Measurements from ENCODE around the gene AFTPH. TPM values are rescaled to one million over a fixed set of nuclear protein-coding genes. Genes with fewer than 3 reads are reported as not detected.
A peak's percentile ranks its signal among the peaks of the same experiment; 100 is the strongest.

AFTPH gene
- total RNA-seq, 1 donor from 2014 or later, result 16.0 TPM

DNA sequence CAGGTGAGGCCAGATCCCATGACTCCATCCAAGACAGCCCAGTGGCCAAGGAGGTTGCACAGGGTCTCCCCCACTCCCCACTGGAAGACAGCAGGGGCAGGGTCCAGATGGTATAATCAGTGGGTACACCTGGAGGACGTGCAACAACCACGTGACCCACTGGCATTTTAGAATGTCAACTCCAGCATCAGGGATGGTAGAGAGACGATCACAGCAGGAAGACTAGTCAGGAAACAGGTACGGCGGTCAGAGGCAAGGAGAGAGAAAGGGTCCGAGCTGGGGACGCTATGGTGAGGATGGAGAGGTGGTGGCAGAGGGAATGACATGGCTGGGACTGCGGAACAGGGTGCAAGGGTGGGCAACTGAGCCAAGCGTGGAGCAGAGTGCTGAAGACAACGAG lies 106.6 kb downstream of the AFTPH start:
- Mint-ChIP-seq H3K4me1 (ENCODE audit: low read depth, unreplicated experiment) (peaks cover 2% of the 10 kb centered on the region), H3K27me3 (ENCODE audit: low read depth, unreplicated experiment) (no peaks in the 10 kb centered on the region), H3K9me3 (ENCODE audit: unreplicated experiment) (no peaks in the 10 kb centered on the region), H3K4me3 (ENCODE audit: unreplicated experiment) (peak overlapping the region; percentile 2), H3K36me3 (ENCODE audit: low read depth, unreplicated experiment) (peaks cover 21% of the 10 kb centered on the region), H3K27ac (ENCODE audit: unreplicated experiment) (no peak overlapping the region)
- Histone ChIP-seq H3K4me1 (ENCODE audit: insufficient read depth, low read length) (no peaks in the 10 kb centered on the region), H3K4me3 (ENCODE audit: insufficient read depth, low read depth, low read length) (no peak overlapping the region), H2AFZ (ENCODE audit: low read depth, low read length) (no peak overlapping the region), H4K20me1 (ENCODE audit: insufficient read depth, low read length) (peaks cover 59% of the 10 kb centered on the region), H3K27ac (ENCODE audit: low read depth, low read length) (no peak overlapping the region), H3K9me3 (ENCODE audit: insufficient read depth, low read depth, low read length) (no peaks in the 10 kb centered on the region), H3K36me3 (ENCODE audit: insufficient read depth, low read length) (peaks cover 26% of the 10 kb centered on the region), H3K79me2 (ENCODE audit: insufficient read depth, low read length) (peaks cover 24% of the 10 kb centered on the region), H3K9ac (ENCODE audit: low read length) (no peak overlapping the region), H3K27me3 (ENCODE audit: insufficient read depth, low read length) (no peaks in the 10 kb centered on the region), H3K4me2 (ENCODE audit: low read length) (no peak overlapping the region)
- DNase-seq (ENCODE audit: low read depth) (no peak), FAIRE-seq (no peak)
- TF ChIP-seq, protein P1, sequence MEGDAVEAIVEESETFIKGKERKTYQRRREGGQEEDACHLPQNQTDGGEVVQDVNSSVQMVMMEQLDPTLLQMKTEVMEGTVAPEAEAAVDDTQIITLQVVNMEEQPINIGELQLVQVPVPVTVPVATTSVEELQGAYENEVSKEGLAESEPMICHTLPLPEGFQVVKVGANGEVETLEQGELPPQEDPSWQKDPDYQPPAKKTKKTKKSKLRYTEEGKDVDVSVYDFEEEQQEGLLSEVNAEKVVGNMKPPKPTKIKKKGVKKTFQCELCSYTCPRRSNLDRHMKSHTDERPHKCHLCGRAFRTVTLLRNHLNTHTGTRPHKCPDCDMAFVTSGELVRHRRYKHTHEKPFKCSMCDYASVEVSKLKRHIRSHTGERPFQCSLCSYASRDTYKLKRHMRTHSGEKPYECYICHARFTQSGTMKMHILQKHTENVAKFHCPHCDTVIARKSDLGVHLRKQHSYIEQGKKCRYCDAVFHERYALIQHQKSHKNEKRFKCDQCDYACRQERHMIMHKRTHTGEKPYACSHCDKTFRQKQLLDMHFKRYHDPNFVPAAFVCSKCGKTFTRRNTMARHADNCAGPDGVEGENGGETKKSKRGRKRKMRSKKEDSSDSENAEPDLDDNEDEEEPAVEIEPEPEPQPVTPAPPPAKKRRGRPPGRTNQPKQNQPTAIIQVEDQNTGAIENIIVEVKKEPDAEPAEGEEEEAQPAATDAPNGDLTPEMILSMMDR (IDR thresholded peaks at IDR 0.05; ENCODE audit: insufficient read depth, low read depth, low read length), result no peak
- TF ChIP-seq EZH2 (IDR thresholded peaks at IDR 0.05; ENCODE audit: insufficient read depth, low read length), result no peak

DNA sequence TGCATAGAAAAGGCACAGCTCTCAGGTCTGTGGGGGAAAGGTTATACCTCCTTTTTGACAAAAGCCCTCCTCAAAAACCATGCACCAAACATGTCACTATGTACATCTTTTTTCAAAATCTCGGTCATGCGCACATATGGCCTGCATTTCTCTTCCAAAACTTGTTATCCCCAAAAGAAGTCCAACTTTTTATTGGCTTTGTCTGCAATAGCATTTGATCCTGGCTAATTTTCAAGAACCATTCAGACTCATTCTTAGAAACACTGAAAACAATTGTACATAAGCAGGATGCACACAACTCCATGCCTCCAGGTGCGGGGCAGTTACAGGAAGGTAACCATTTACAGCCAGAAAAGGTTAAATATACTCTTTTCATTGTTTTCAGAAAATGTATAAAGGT lies 107.6 kb downstream of the AFTPH start:
- peaks cover 4% of the 10 kb centered on the region for H3K4me1 Mint-ChIP-seq (ENCODE audit: low read depth, unreplicated experiment)

More for the DNA sequence above, 107.6 kb downstream of the AFTPH start:
- no peaks in the 10 kb centered on the region for H3K9me3 ChIP-seq (ENCODE audit: insufficient read depth, low read depth, low read length)
- no peaks in the 10 kb centered on the region for H3K4me1 ChIP-seq (ENCODE audit: insufficient read depth, low read length)
- no peak overlapping the region for H3K27ac ChIP-seq (ENCODE audit: low read depth, low read length)
- peaks cover 24% of the 10 kb centered on the region for H3K36me3 Mint-ChIP-seq (ENCODE audit: low read depth, unreplicated experiment)
- no peak overlapping the region for H3K4me3 Mint-ChIP-seq (ENCODE audit: unreplicated experiment)
- peaks cover 30% of the 10 kb centered on the region for H3K36me3 ChIP-seq (ENCODE audit: insufficient read depth, low read length)
- no peak for FAIRE-seq
- no peak overlapping the region for H2AFZ ChIP-seq (ENCODE audit: low read depth, low read length)
- no peak overlapping the region for H3K4me3 ChIP-seq (ENCODE audit: insufficient read depth, low read depth, low read length)
- no peaks in the 10 kb centered on the region for H3K27me3 ChIP-seq (ENCODE audit: insufficient read depth, low read length)
- no peaks in the 10 kb centered on the region for H3K9me3 Mint-ChIP-seq (ENCODE audit: unreplicated experiment)
- H3K4me2 ChIP-seq (ENCODE audit: low read length), result no peak overlapping the region
- no peaks in the 10 kb centered on the region for H3K27me3 Mint-ChIP-seq (ENCODE audit: low read depth, unreplicated experiment)
- DNase-seq (ENCODE audit: low read depth), result no peak
- no peak overlapping the region for H3K27ac Mint-ChIP-seq (ENCODE audit: unreplicated experiment)
- TF ChIP-seq EZH2 (IDR thresholded peaks at IDR 0.05; ENCODE audit: insufficient read depth, low read length), result no peak
- TF ChIP-seq, protein P1 (IDR thresholded peaks at IDR 0.05; ENCODE audit: insufficient read depth, low read depth, low read length), result no peak
- H4K20me1 ChIP-seq (ENCODE audit: insufficient read depth, low read length), result peaks cover 69% of the 10 kb centered on the region
- no peak overlapping the region for H3K9ac ChIP-seq (ENCODE audit: low read length)
- H3K79me2 ChIP-seq (ENCODE audit: insufficient read depth, low read length), result peaks cover 35% of the 10 kb centered on the region

Measured in astrocyte (in vitro differentiated cells and primary cell).